ENCODE data around the gene TTYH3. TPM values are rescaled to one million over a fixed set of nuclear protein-coding genes. Genes with fewer than 3 reads are reported as not detected.
A peak's percentile ranks its signal among the peaks of the same experiment; 100 is the strongest.

The TTYH3 gene
- total and polyA plus RNA-seq, 2 donors from 2014 or later, result 22.5 to 55.0 TPM

GRCh38 chr7:2643386-2644219 is 11.8 kb downstream of the TTYH3 start:
- intact Hi-C loops (cut with DNase I), result no loop called here
- peaks cover 0 to 41% (median 14%) of the 10 kb centered on the region in 3 donors for H3K4me1 ChIP-seq (ENCODE audit: control insufficient read depth in 2 of 3, insufficient read depth in 2 of 3, low read depth in 1 of 3, low read length in 3 of 3)

DNA sequence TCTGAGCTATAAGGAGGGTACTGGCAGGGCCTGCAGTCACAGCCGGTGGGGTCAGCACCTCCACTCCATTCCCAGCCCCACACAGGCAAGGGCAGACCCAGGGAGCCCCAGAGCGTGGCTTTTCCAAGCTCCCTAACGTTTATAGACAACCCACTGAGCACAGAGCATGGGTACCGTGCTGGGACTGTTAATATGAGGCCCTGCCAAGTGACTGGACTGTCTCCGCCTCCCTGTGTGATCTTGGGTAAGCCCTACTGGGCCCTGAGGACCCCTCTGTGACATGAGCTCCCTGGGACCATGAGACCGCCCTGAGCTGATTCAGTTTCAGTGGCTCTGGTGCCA is 12.4 kb downstream of the TTYH3 start:
- TF ChIP-seq CTCF (IDR thresholded peaks at IDR 0.05; ENCODE audit: borderline replicate concordance, extremely low read depth, insufficient read depth), result no peak
- H3K9ac ChIP-seq (ENCODE audit: low read length in 3 of 3), result no peak overlapping the region
- intact Hi-C loops (cut with DNase I), result no loop called here

More at GRCh38 chr7:2643386-2644219, 11.8 kb downstream of the TTYH3 start:
- no peak overlapping the region for H3K4me3 ChIP-seq (ENCODE audit: low read length in 3 of 3)
- DNase-seq (peak in 1 of 5 donors; percentile 73), FAIRE-seq (no peak)
- H3K9me3 ChIP-seq (ENCODE audit: control insufficient read depth in 2 of 3, insufficient read depth in 1 of 3, low read length in 3 of 3), result no peaks in the 10 kb centered on the region
- no peak overlapping the region for H3K9ac ChIP-seq (ENCODE audit: low read length in 3 of 3)
- H3K36me3 ChIP-seq (ENCODE audit: control insufficient read depth in 2 of 3, insufficient read depth in 3 of 3, low read length in 3 of 3), result peaks cover 0 to 3% (median 2%) of the 10 kb centered on the region in 3 donors
- TF ChIP-seq CTCF (IDR thresholded peaks at IDR 0.05; ENCODE audit: borderline replicate concordance, extremely low read depth, insufficient read depth), result no peak
- H3K27ac ChIP-seq (ENCODE audit: low read depth in 2 of 2, low read length in 2 of 2), result peak overlapping the region in 1 of 2 donors; percentile 14
- no peaks in the 10 kb centered on the region for H3K27me3 ChIP-seq (ENCODE audit: control insufficient read depth, insufficient read depth, low read length)

GRCh38 chr7:2644562-2645273 is 12.9 kb downstream of the TTYH3 start:
- Histone ChIP-seq H3K9me3 (ENCODE audit: control insufficient read depth in 2 of 3, insufficient read depth in 1 of 3, low read length in 3 of 3) (no peaks in the 10 kb centered on the region), H3K27ac (ENCODE audit: low read depth in 2 of 2, low read length in 2 of 2) (no peak overlapping the region), H3K4me3 (ENCODE audit: low read length in 3 of 3) (no peak overlapping the region), H3K36me3 (ENCODE audit: control insufficient read depth in 2 of 3, insufficient read depth in 3 of 3, low read length in 3 of 3) (peaks cover 0 to 7% (median 2%) of the 10 kb centered on the region in 3 donors), H3K9ac (ENCODE audit: low read length in 3 of 3) (no peak overlapping the region), H3K4me1 (ENCODE audit: control insufficient read depth in 2 of 3, insufficient read depth in 2 of 3, low read depth in 1 of 3, low read length in 3 of 3) (peaks cover 0 to 31% (median 14%) of the 10 kb centered on the region in 3 donors), H3K27me3 (ENCODE audit: control insufficient read depth, insufficient read depth, low read length) (no peaks in the 10 kb centered on the region)
- intact Hi-C loops (cut with DNase I), result no loop called here
- FAIRE-seq (no peak), DNase-seq (peak in 1 of 5 donors; percentile 74)
- TF ChIP-seq CTCF (IDR thresholded peaks at IDR 0.05; ENCODE audit: borderline replicate concordance, extremely low read depth, insufficient read depth), result no peak

More for the DNA sequence above, 12.4 kb downstream of the TTYH3 start:
- no peaks in the 10 kb centered on the region for H3K27me3 ChIP-seq (ENCODE audit: control insufficient read depth, insufficient read depth, low read length)
- no peaks in the 10 kb centered on the region for H3K9me3 ChIP-seq (ENCODE audit: control insufficient read depth in 2 of 3, insufficient read depth in 1 of 3, low read length in 3 of 3)
- H3K4me1 ChIP-seq (ENCODE audit: control insufficient read depth in 2 of 3, insufficient read depth in 2 of 3, low read depth in 1 of 3, low read length in 3 of 3), result peaks cover 0 to 36% (median 14%) of the 10 kb centered on the region in 3 donors
- DNase-seq (no peak), FAIRE-seq (no peak)
- H3K27ac ChIP-seq (ENCODE audit: low read depth in 2 of 2, low read length in 2 of 2), result peak overlapping the region in 1 of 2 donors; percentile 14
- H3K36me3 ChIP-seq (ENCODE audit: control insufficient read depth in 2 of 3, insufficient read depth in 3 of 3, low read length in 3 of 3), result peaks cover 0 to 3% (median 2%) of the 10 kb centered on the region in 3 donors
- H3K4me3 ChIP-seq (ENCODE audit: low read length in 3 of 3), result no peak overlapping the region

Measured in kidney (tissue), 14 donors.